Kidney epithelial cell (primary cell): ENCODE measurements around the gene SPDL1. TPM values are rescaled to one million over a fixed set of nuclear protein-coding genes. Genes with fewer than 3 reads are reported as not detected.

Experiments used
- DNase-seq: peaks from one replicate; pipeline ENCODE4 v3.0.0-alpha.2; 2010; ENCODE audit warnings: low read depth
- H3K27me3 ChIP-seq: 2 replicates; pipeline ENCODE4 v1.6.0; 2011; ENCODE audit warnings: low read length; ENCODE audit not compliant: control insufficient read depth, insufficient read depth
- H3K36me3 ChIP-seq: 2 replicates; pipeline ENCODE4 v1.5.1; 2011; ENCODE audit warnings: low read length; ENCODE audit not compliant: control insufficient read depth, insufficient read depth
- H3K4me3 ChIP-seq: 2 replicates; pipeline ENCODE4 v1.5.1; 2011; ENCODE audit warnings: low read depth, mild to moderate bottlenecking, control low read depth, low read length
- CTCF ChIP-seq: IDR thresholded peaks from 2 replicates; pipeline ENCODE4 v1.5.1; 2011; ENCODE audit warnings: mild to moderate bottlenecking, moderate library complexity, low read length, control low read depth, inconsistent platforms; ENCODE audit not compliant: insufficient read depth, poor library complexity, severe bottlenecking
- total RNA-seq: library from RNA; depleted of rRNA; stranded (reverse); fragments of >200 nt; gene quantifications from 2 replicates; pipeline ENCODE4 v1.2.3, GENCODE V29; 2015

Gene SPDL1
- total RNA-seq, 1 donor from 2014 or later, result 64.3 TPM

DNA sequence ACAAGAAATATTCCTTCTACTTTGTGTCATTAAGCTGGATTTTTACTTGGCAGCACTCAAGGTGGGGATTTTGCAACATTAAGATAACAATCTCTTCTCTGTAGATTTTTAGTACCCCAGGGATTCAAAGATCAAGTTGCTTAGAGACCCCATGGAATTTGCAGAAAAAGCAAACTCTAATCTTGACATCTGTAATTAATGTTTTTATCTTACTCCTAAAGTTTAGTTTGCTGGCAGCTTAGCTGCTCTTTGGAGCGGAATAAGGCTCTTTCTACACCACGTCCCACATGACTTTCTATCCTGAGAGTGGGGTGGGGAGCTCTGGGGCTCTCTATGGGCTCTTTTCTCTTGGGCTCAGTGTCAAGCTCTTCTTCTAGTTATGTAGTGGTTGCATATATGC lies 21.7 kb upstream of the SPDL1 start:
- no peak for TF ChIP-seq CTCF

DNA sequence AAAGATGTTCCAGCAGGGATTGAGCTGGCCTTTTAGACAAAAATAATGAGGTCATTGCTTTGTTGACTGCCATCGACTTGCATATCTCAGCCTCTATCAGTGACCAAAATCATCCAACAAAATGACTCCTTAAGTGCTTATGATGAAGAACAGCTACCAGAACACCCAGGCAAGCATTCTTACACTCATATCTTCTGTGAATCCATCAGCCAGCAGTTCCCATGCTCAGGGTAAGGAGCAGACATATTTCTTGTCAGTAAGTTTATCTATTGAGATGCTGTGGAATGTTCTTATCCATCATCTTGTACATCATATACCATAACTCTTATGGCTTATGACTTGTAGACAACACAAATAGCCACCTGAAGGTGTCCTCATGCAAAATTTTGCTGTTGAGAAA lies 20.2 kb upstream of the SPDL1 start:
- no peak for DNase-seq
- Histone ChIP-seq H3K4me3 (no peak overlapping the region), H3K36me3 (no peaks in the 10 kb centered on the region), H3K27me3 (no peaks in the 10 kb centered on the region)
- no peak for TF ChIP-seq CTCF

More for the DNA sequence above, 21.7 kb upstream of the SPDL1 start:
- no peaks in the 10 kb centered on the region for H3K27me3 ChIP-seq
- DNase-seq, result no peak
- no peaks in the 10 kb centered on the region for H3K36me3 ChIP-seq
- no peak overlapping the region for H3K4me3 ChIP-seq

DNA sequence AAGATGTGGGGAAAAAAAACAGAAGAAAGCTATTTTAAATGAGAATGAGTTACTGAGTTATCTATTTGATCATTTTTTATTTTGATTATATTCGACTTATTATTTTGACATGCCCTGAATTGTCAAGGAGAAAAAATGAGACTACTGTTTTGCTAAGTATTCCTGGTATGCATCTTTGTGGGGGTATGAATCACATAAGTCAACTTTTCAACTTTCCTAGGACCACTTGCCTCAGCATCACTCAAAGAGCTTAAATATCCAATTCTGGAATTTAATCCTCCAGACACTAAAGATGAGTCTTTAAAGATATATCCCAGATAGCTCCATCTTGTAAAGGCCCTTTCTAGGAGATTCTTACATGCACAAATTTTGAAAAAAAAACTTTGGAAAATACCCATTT lies 17.4 kb upstream of the SPDL1 start:
- Histone ChIP-seq H3K36me3 (no peaks in the 10 kb centered on the region), H3K27me3 (no peaks in the 10 kb centered on the region), H3K4me3 (no peak overlapping the region)
- TF ChIP-seq CTCF, result no peak
- no peak for DNase-seq

DNA sequence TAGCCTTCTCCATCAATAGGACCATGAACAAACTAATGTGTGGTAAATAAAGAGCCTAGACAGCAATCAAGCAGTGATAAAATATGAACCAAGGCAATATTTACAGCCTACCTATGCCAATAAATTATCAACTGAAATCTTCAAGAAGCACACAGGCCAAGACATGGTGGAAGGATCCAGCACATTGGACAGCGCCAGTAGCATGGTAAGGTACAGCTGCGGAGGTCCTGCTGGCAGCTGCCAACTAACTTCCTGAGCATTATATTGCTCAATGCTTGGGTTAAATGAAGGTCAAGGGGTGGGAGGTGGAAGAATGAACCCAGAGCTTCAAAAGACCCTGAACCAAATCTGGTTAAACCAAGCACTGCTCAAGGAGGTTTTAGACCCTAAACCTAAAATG lies 16.5 kb upstream of the SPDL1 start:
- no peak for TF ChIP-seq CTCF
- Histone ChIP-seq H3K27me3 (no peaks in the 10 kb centered on the region), H3K36me3 (no peaks in the 10 kb centered on the region), H3K4me3 (no peak overlapping the region)
- no peak for DNase-seq

- no peak for TF ChIP-seq CTCF
- Histone ChIP-seq H3K27me3 (no peaks in the 10 kb centered on the region), H3K4me3 (no peak overlapping the region), H3K36me3 (no peaks in the 10 kb centered on the region)
- no peak for DNase-seq
Observed at GRCh38 chr5:169569513-169569912, 14.1 kb upstream of the SPDL1 start.

DNA sequence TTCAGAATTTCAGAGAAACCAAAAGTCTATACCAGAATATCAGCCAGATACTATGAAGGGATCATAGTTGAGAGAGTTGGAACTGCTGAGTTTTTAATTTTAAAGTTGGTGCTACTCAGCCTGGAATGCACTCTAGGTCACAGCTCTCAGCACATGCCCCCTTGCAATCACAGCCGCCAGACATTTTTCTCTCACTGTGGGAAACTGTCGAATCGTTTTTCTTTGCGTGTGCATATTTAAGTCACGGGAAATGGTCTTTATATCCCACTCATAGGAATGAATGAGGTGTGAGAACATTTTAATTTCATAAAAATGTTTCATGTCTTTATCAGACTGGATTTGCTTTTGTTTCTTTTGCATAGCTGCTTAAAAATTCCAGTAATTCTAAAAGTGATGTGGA lies 12.2 kb upstream of the SPDL1 start:
- no peak for TF ChIP-seq CTCF
- no peak for DNase-seq
- H3K27me3 ChIP-seq, result no peaks in the 10 kb centered on the region

More for the DNA sequence above, 12.2 kb upstream of the SPDL1 start:
- Histone ChIP-seq H3K36me3 (no peaks in the 10 kb centered on the region), H3K4me3 (no peak overlapping the region)
